ENCODE measurements around the gene SPAG16. TPM values are rescaled to one million over a fixed set of nuclear protein-coding genes. Genes with fewer than 3 reads are reported as not detected.

The SPAG16 gene
- total and polyA plus RNA-seq, 11 donors = 9.8 to 26.1 (median 15.2) TPM

GRCh38 chr2:213545481-213545880, 261.2 kb downstream of the SPAG16 start:
- Histone ChIP-seq H3K27ac (no peak overlapping the region), H3K4me3 (no peak overlapping the region), H3K36me3 (no peaks in the 10 kb centered on the region), H3K27me3 (no peaks in the 10 kb centered on the region), H3K4me1 (no peaks in the 10 kb centered on the region), H3K9me3 (no peaks in the 10 kb centered on the region)
- ATAC-seq (no peak), DNase-seq (no peak)
- 44 to 65% (median 50%) methylated on average over 2 of the region's 2 CpGs for WGBS, 4 donors
- TF ChIP-seq POLR2A (IDR thresholded peaks at IDR 0.05) (no peak), CTCF (IDR thresholded peaks at IDR 0.05) (no peak)
- intact Hi-C loops (cut with DNase I) = no loop called here

GRCh38 chr2:213545964-213546475, 261.8 kb downstream of the SPAG16 start:
- H3K4me3 ChIP-seq = no peak overlapping the region
- no peaks in the 10 kb centered on the region for H3K4me1 ChIP-seq
- no peaks in the 10 kb centered on the region for H3K36me3 ChIP-seq
- intact Hi-C loops (cut with DNase I) = no loop called here
- no peaks in the 10 kb centered on the region for H3K27me3 ChIP-seq
- H3K27ac ChIP-seq = no peak overlapping the region
- DNase-seq (no peak), ATAC-seq (no peak)
- no peaks in the 10 kb centered on the region for H3K9me3 ChIP-seq
- TF ChIP-seq CTCF (IDR thresholded peaks at IDR 0.05) = no peak

- no peaks in the 10 kb centered on the region for H3K4me1 ChIP-seq
- peaks cover 0 to 17% (median 5%) of the 10 kb centered on the region in 12 donors for H3K9me3 ChIP-seq
- TF ChIP-seq POLR2A (IDR thresholded peaks at IDR 0.05) (no peak), CTCF (IDR thresholded peaks at IDR 0.05) (no peak)
- no peak overlapping the region for H3K4me3 ChIP-seq
- H3K27me3 ChIP-seq = no peaks in the 10 kb centered on the region
- no peak overlapping the region for H3K27ac ChIP-seq
- H3K36me3 ChIP-seq = no peaks in the 10 kb centered on the region
- ATAC-seq (no peak), DNase-seq (no peak)
- intact Hi-C loops (cut with DNase I) = no loop called here
- 50 to 82% (median 62%) methylated on average over 1 of the region's 1 CpG for WGBS, 4 donors
These were observed 267.3 kb downstream of the SPAG16 start for GRCh38 chr2:213551526-213551925.

GRCh38 chr2:213559053-213559452, 274.8 kb downstream of the SPAG16 start:
- H3K4me3 ChIP-seq = no peak overlapping the region
- intact Hi-C loops (cut with DNase I) = no loop called here
- ATAC-seq (no peak), DNase-seq (no peak)
- 42 to 51% (median 47%) methylated on average over 5 of the region's 5 CpGs for WGBS, 4 donors
- H3K27ac ChIP-seq = no peak overlapping the region
- TF ChIP-seq POLR2A (IDR thresholded peaks at IDR 0.05) = no peak
- TF ChIP-seq CTCF (IDR thresholded peaks at IDR 0.05) = no peak
- H3K4me1 ChIP-seq = no peaks in the 10 kb centered on the region
- peaks cover 0 to 34% (median 9%) of the 10 kb centered on the region in 12 donors for H3K9me3 ChIP-seq
- no peaks in the 10 kb centered on the region for H3K36me3 ChIP-seq
- no peaks in the 10 kb centered on the region for H3K27me3 ChIP-seq

All from heart left ventricle (tissue), 16 donors.